Karpas-422 (cell line): ENCODE results near the gene FTSJ3. TPM values are rescaled to one million over a fixed set of nuclear protein-coding genes. Genes with fewer than 3 reads are reported as not detected.

Source experiments
- DNase-seq: peaks from one replicate; pipeline ENCODE4 v3.0.0-alpha.2; 2015
- H2AFZ ChIP-seq: fragments of 200-600 bp; sonication (generic); 2 replicates; pipeline ENCODE4 v1.6.1; 2014; ENCODE audit warnings: antibody characterized with exemption, low read length, mixed read lengths
- H3K27ac ChIP-seq: fragments of 200-600 bp; sonication (generic); 2 replicates; pipeline ENCODE4 v1.5.1; 2014; ENCODE audit warnings: mild to moderate bottlenecking, low read length, moderate library complexity
- H3K27me3 ChIP-seq: fragments of 200-600 bp; sonication (generic); 2 replicates; pipeline ENCODE4 v1.6.1; 2014; ENCODE audit warnings: low read length, mixed read lengths
- H3K36me3 ChIP-seq: fragments of 200-600 bp; sonication (generic); 2 replicates; pipeline ENCODE4 v1.6.1; 2014; ENCODE audit warnings: low read length, mixed read lengths; ENCODE audit not compliant: insufficient read depth
- H3K4me1 ChIP-seq: fragments of 200-600 bp; sonication (generic); 2 replicates; pipeline ENCODE4 v1.6.1; 2014; ENCODE audit warnings: mild to moderate bottlenecking, low read length, mixed read lengths
- H3K4me2 ChIP-seq: fragments of 200-600 bp; sonication (generic); 2 replicates; pipeline ENCODE4 v1.6.1; 2014; ENCODE audit warnings: low read length, low read depth, mild to moderate bottlenecking; ENCODE audit not compliant: poor library complexity, severe bottlenecking
- H3K4me3 ChIP-seq: fragments of 200-600 bp; sonication (generic); 2 replicates; pipeline ENCODE4 v1.5.1; 2014; ENCODE audit warnings: mild to moderate bottlenecking, antibody characterized with exemption, low read length, mixed read lengths
- H3K79me2 ChIP-seq: fragments of 200-600 bp; sonication (generic); 2 replicates; pipeline ENCODE4 v1.6.1; 2014; ENCODE audit warnings: mild to moderate bottlenecking, low read length, mixed read lengths
- H3K9ac ChIP-seq: fragments of 200-600 bp; sonication (generic); 2 replicates; pipeline ENCODE4 v1.6.0; 2014; ENCODE audit warnings: low read length
- H3K9me2 ChIP-seq: fragments of 200-600 bp; sonication (generic), shearing (Covaris generic); replicated peaks from 2 replicates; pipeline ENCODE4 v1.6.0; 2014; ENCODE audit warnings: mild to moderate bottlenecking, low read length, moderate library complexity; ENCODE audit not compliant: insufficient read depth
- H3K9me3 ChIP-seq: fragments of 300-700, 200-600 bp; sonication (generic); 2 replicates; pipeline ENCODE4 v1.6.1; 2014; ENCODE audit warnings: low read length, mixed read lengths
- H4K20me1 ChIP-seq: fragments of 200-600 bp; sonication (generic); 2 replicates; pipeline ENCODE4 v1.6.1; 2014; ENCODE audit warnings: mild to moderate bottlenecking, antibody characterized with exemption, low read length, low read depth; ENCODE audit not compliant: insufficient read depth
- total RNA-seq: library from RNA; depleted of rRNA; stranded (reverse); fragments of >200 nt; shearing (Covaris generic); gene quantifications from 2 replicates; pipeline ENCODE4 v1.2.3, GENCODE V29; 2014; ENCODE audit warnings: low replicate concordance

Gene FTSJ3
- total RNA-seq, 1 experiment from 2014 or later, result 39.5 TPM

- H2AFZ ChIP-seq, result no peak overlapping the region
- H3K9me3 ChIP-seq, result no peaks in the 10 kb centered on the region
- peak overlapping the region; percentile 84 for H3K4me2 ChIP-seq
- no peaks in the 10 kb centered on the region for H3K9me2 ChIP-seq
- H3K79me2 ChIP-seq, result peaks cover 58% of the 10 kb centered on the region
- peaks cover 40% of the 10 kb centered on the region for H3K4me1 ChIP-seq
- peak overlapping the region; percentile 74 for H3K27ac ChIP-seq
- H3K36me3 ChIP-seq, result no peaks in the 10 kb centered on the region
- H3K9ac ChIP-seq, result peak overlapping the region; percentile 94
- DNase-seq, result no peak
- H3K4me3 ChIP-seq, result peak overlapping the region; percentile 94
- H4K20me1 ChIP-seq, result peaks cover 19% of the 10 kb centered on the region; the same call in 1 of the 2 replicates
- H3K27me3 ChIP-seq, result no peaks in the 10 kb centered on the region
Measured at GRCh38 chr17:63840591-63841349, 13.3 kb upstream of the FTSJ3 start.

- Histone ChIP-seq H3K36me3 (peaks cover 5% of the 10 kb centered on the region; the same call in 1 of the 2 replicates), H3K79me2 (peaks cover 58% of the 10 kb centered on the region), H3K4me2 (peak overlapping the region; percentile 49), H3K9ac (peak overlapping the region; percentile 51), H3K27me3 (no peaks in the 10 kb centered on the region), H4K20me1 (peaks cover 19% of the 10 kb centered on the region; the same call in 1 of the 2 replicates), H3K9me2 (no peaks in the 10 kb centered on the region), H3K4me1 (peaks cover 40% of the 10 kb centered on the region), H3K27ac (peak overlapping the region; percentile 60; the same call in 1 of the 2 replicates), H2AFZ (no peak overlapping the region), H3K9me3 (no peaks in the 10 kb centered on the region), H3K4me3 (peak overlapping the region; percentile 7; the same call in 1 of the 2 replicates)
- no peak for DNase-seq
Measured at GRCh38 chr17:63838631-63839171, 11.2 kb upstream of the FTSJ3 start.

GRCh38 chr17:63837962-63838600 lies 10.6 kb upstream of the FTSJ3 start:
- H3K27me3 ChIP-seq, result no peaks in the 10 kb centered on the region
- no peak overlapping the region for H2AFZ ChIP-seq
- DNase-seq, result no peak
- peak overlapping the region; percentile 51; the same call in 1 of the 2 replicates for H3K9ac ChIP-seq
- H3K4me1 ChIP-seq, result peaks cover 37% of the 10 kb centered on the region
- no peak overlapping the region for H3K4me2 ChIP-seq
- H3K9me2 ChIP-seq, result no peaks in the 10 kb centered on the region
- peaks cover 19% of the 10 kb centered on the region; the same call in 1 of the 2 replicates for H4K20me1 ChIP-seq
- peaks cover 8% of the 10 kb centered on the region; the same call in 1 of the 2 replicates for H3K36me3 ChIP-seq
- no peak overlapping the region for H3K4me3 ChIP-seq
- peaks cover 58% of the 10 kb centered on the region for H3K79me2 ChIP-seq
- H3K27ac ChIP-seq, result peak overlapping the region; percentile 60; the same call in 1 of the 2 replicates
- no peaks in the 10 kb centered on the region for H3K9me3 ChIP-seq

GRCh38 chr17:63837480-63837879 lies 10.0 kb upstream of the FTSJ3 start:
- Histone ChIP-seq H3K27me3 (no peaks in the 10 kb centered on the region), H3K36me3 (peaks cover 8% of the 10 kb centered on the region; the same call in 1 of the 2 replicates), H3K4me1 (peaks cover 37% of the 10 kb centered on the region), H3K79me2 (peaks cover 58% of the 10 kb centered on the region), H3K27ac (no peak overlapping the region), H3K9ac (no peak overlapping the region), H4K20me1 (peaks cover 19% of the 10 kb centered on the region; the same call in 1 of the 2 replicates), H3K4me3 (no peak overlapping the region), H2AFZ (no peak overlapping the region), H3K9me2 (no peaks in the 10 kb centered on the region), H3K9me3 (no peaks in the 10 kb centered on the region), H3K4me2 (no peak overlapping the region)
- DNase-seq, result no peak

GRCh38 chr17:63836811-63837210 lies 9.3 kb upstream of the FTSJ3 start:
- Histone ChIP-seq H3K36me3 (peaks cover 12% of the 10 kb centered on the region; the same call in 1 of the 2 replicates), H3K79me2 (peaks cover 53% of the 10 kb centered on the region), H2AFZ (no peak overlapping the region), H3K27ac (no peak overlapping the region), H3K4me2 (no peak overlapping the region), H3K4me3 (no peak overlapping the region), H3K27me3 (no peaks in the 10 kb centered on the region), H3K9me3 (no peaks in the 10 kb centered on the region), H3K4me1 (peaks cover 37% of the 10 kb centered on the region), H3K9me2 (no peaks in the 10 kb centered on the region), H4K20me1 (peaks cover 19% of the 10 kb centered on the region; the same call in 1 of the 2 replicates), H3K9ac (no peak overlapping the region)
- no peak for DNase-seq

- Histone ChIP-seq H4K20me1 (peaks cover 10% of the 10 kb centered on the region; the same call in 1 of the 2 replicates), H3K4me2 (no peak overlapping the region)
Measured at GRCh38 chr17:63835167-63835720, 7.8 kb upstream of the FTSJ3 start.

GRCh38 chr17:63834431-63835166 lies 7.1 kb upstream of the FTSJ3 start:
- H3K79me2 ChIP-seq, result peaks cover 39% of the 10 kb centered on the region
- H4K20me1 ChIP-seq, result peaks cover 10% of the 10 kb centered on the region; the same call in 1 of the 2 replicates
- H2AFZ ChIP-seq, result no peak overlapping the region
- no peak overlapping the region for H3K27ac ChIP-seq
- H3K4me2 ChIP-seq, result no peak overlapping the region
- H3K9me3 ChIP-seq, result no peaks in the 10 kb centered on the region
- H3K4me3 ChIP-seq, result no peak overlapping the region
- H3K4me1 ChIP-seq, result peaks cover 17% of the 10 kb centered on the region
- H3K9me2 ChIP-seq, result no peaks in the 10 kb centered on the region
- DNase-seq, result peak; percentile 91
- peaks cover 27% of the 10 kb centered on the region; the same call in 1 of the 2 replicates for H3K36me3 ChIP-seq
- H3K27me3 ChIP-seq, result no peaks in the 10 kb centered on the region
- H3K9ac ChIP-seq, result no peak overlapping the region

More at GRCh38 chr17:63835167-63835720, 7.8 kb upstream of the FTSJ3 start:
- Histone ChIP-seq H3K9me2 (no peaks in the 10 kb centered on the region), H3K79me2 (peaks cover 39% of the 10 kb centered on the region), H3K27ac (no peak overlapping the region), H3K9me3 (no peaks in the 10 kb centered on the region), H3K9ac (no peak overlapping the region), H3K4me1 (peaks cover 24% of the 10 kb centered on the region), H3K36me3 (peaks cover 20% of the 10 kb centered on the region; the same call in 1 of the 2 replicates), H3K27me3 (no peaks in the 10 kb centered on the region), H2AFZ (no peak overlapping the region), H3K4me3 (no peak overlapping the region)
- no peak for DNase-seq
